Measurements from ENCODE around the gene MTRF1L. TPM values are rescaled to one million over a fixed set of nuclear protein-coding genes. Genes with fewer than 3 reads are reported as not detected.

Gene MTRF1L
- total and polyA plus RNA-seq, 2 donors (not counting 1 experiment from before 2014, with no cell fraction given), result 15.7 to 17.8 TPM

DNA sequence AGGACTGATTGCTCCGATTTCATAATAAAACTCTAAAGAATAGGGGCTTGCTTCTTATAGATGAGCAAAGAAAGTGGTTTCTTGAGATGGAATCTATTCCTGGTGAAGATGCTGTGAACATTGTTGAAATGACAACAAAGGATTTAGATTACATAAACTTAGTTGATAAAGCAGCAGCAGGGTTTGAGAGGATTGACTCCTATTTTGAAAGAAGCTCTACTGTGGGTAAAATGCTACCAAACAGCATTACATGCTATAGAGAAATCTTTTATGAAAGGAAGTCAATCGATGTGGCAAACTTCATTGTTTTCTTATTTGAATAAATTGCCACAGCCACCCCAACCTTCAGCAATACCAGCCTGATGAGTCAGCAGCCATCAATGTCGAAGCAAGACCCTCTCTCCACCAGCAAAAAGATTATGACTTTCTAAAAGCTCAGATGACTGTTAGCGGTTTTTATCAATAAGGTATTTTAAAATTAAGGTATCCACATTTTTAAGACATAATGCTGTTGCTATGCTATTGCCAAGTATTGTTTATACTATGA, 12.7 kb upstream of the MTRF1L start:
- Histone ChIP-seq H3K27ac (ENCODE audit: insufficient read depth, low read length) (no peak overlapping the region), H3K36me3 (ENCODE audit: control insufficient read depth, insufficient read depth, low read length) (no peaks in the 10 kb centered on the region), H2AFZ (ENCODE audit: low read length) (no peak overlapping the region), H3K79me2 (ENCODE audit: control insufficient read depth, insufficient read depth, low read length) (no peaks in the 10 kb centered on the region), H3K9me3 (ENCODE audit: control insufficient read depth, insufficient read depth, low read depth, low read length) (no peaks in the 10 kb centered on the region), H3K9ac (ENCODE audit: insufficient read depth, low read length) (no peak overlapping the region), H3K27me3 (ENCODE audit: control insufficient read depth, insufficient read depth, low read length) (no peaks in the 10 kb centered on the region), H3K4me2 (ENCODE audit: extremely low read depth, insufficient read depth, low read length) (no peak overlapping the region), H3K4me1 (ENCODE audit: control insufficient read depth, extremely low read depth, insufficient read depth, low read length) (no peaks in the 10 kb centered on the region), H4K20me1 (ENCODE audit: control insufficient read depth, extremely low read depth, insufficient read depth, low read length) (no peaks in the 10 kb centered on the region), H3K4me3 (replicated peaks in 1 of 4; ENCODE audit: control extremely low read depth in 1 of 4, insufficient read depth in 1 of 4, low read depth in 3 of 4, low read length in 4 of 4) (no peak overlapping the region)
- peak in 1 of 2 donors; percentile 45 for DNase-seq (ENCODE audit: low read depth in 2 of 2)
- TF ChIP-seq EZH2 (IDR thresholded peaks at IDR 0.05; ENCODE audit: low read length, missing control alignments), result no peak
- no peak for TF ChIP-seq CTCF (conservative IDR thresholded peaks at IDR 0.05 in 1 of 2, IDR thresholded peaks at IDR 0.05 in 1 of 2; ENCODE audit: low read depth in 1 of 2, low read length in 2 of 2)

GRCh38 chr6:153013438-153013837, 10.9 kb upstream of the MTRF1L start:
- Histone ChIP-seq H3K9me3 (ENCODE audit: control insufficient read depth, insufficient read depth, low read depth, low read length) (no peaks in the 10 kb centered on the region), H3K36me3 (ENCODE audit: control insufficient read depth, insufficient read depth, low read length) (no peaks in the 10 kb centered on the region), H3K27ac (ENCODE audit: insufficient read depth, low read length) (no peak overlapping the region), H2AFZ (ENCODE audit: low read length) (no peak overlapping the region), H4K20me1 (ENCODE audit: control insufficient read depth, extremely low read depth, insufficient read depth, low read length) (no peaks in the 10 kb centered on the region), H3K4me2 (ENCODE audit: extremely low read depth, insufficient read depth, low read length) (no peak overlapping the region), H3K27me3 (ENCODE audit: control insufficient read depth, insufficient read depth, low read length) (no peaks in the 10 kb centered on the region), H3K9ac (ENCODE audit: insufficient read depth, low read length) (no peak overlapping the region), H3K4me1 (ENCODE audit: control insufficient read depth, extremely low read depth, insufficient read depth, low read length) (no peaks in the 10 kb centered on the region), H3K4me3 (replicated peaks in 1 of 4; ENCODE audit: control extremely low read depth in 1 of 4, insufficient read depth in 1 of 4, low read depth in 3 of 4, low read length in 4 of 4) (no peak overlapping the region), H3K79me2 (ENCODE audit: control insufficient read depth, insufficient read depth, low read length) (no peaks in the 10 kb centered on the region)
- TF ChIP-seq CTCF (conservative IDR thresholded peaks at IDR 0.05 in 1 of 2, IDR thresholded peaks at IDR 0.05 in 1 of 2; ENCODE audit: low read depth in 1 of 2, low read length in 2 of 2) (no peak), EZH2 (IDR thresholded peaks at IDR 0.05; ENCODE audit: low read length, missing control alignments) (no peak)
- DNase-seq (ENCODE audit: low read depth in 2 of 2), result peak in 1 of 2 donors; percentile 6

DNA sequence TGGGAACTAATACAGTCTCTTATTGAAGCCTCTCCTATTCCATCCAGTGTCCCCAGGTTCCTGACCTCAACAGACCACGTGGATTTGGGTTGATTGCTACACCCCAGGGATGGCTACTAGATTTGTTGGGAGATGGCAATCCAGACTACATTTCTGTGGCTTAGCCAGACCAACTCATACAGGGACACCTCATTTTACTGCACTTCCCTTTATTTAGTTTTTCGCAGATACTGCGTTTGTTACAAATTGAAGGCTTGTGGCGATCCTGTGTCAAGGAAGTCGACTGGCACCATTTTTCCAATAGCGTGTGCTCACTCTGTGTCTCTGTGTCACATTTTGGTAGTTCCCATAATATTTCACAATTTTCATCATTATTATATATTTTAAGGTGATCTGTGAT, 10.3 kb upstream of the MTRF1L start:
- Histone ChIP-seq H3K27me3 (ENCODE audit: control insufficient read depth, insufficient read depth, low read length) (no peaks in the 10 kb centered on the region), H3K36me3 (ENCODE audit: control insufficient read depth, insufficient read depth, low read length) (no peaks in the 10 kb centered on the region), H3K4me3 (replicated peaks in 1 of 4; ENCODE audit: control extremely low read depth in 1 of 4, insufficient read depth in 1 of 4, low read depth in 3 of 4, low read length in 4 of 4) (no peak overlapping the region), H3K79me2 (ENCODE audit: control insufficient read depth, insufficient read depth, low read length) (no peaks in the 10 kb centered on the region), H3K9ac (ENCODE audit: insufficient read depth, low read length) (no peak overlapping the region), H4K20me1 (ENCODE audit: control insufficient read depth, extremely low read depth, insufficient read depth, low read length) (no peaks in the 10 kb centered on the region), H3K4me1 (ENCODE audit: control insufficient read depth, extremely low read depth, insufficient read depth, low read length) (no peaks in the 10 kb centered on the region), H3K4me2 (ENCODE audit: extremely low read depth, insufficient read depth, low read length) (no peak overlapping the region), H2AFZ (ENCODE audit: low read length) (no peak overlapping the region), H3K27ac (ENCODE audit: insufficient read depth, low read length) (no peak overlapping the region), H3K9me3 (ENCODE audit: control insufficient read depth, insufficient read depth, low read depth, low read length) (no peaks in the 10 kb centered on the region)
- DNase-seq (ENCODE audit: low read depth in 2 of 2), result no peak
- TF ChIP-seq CTCF (conservative IDR thresholded peaks at IDR 0.05 in 1 of 2, IDR thresholded peaks at IDR 0.05 in 1 of 2; ENCODE audit: low read depth in 1 of 2, low read length in 2 of 2), result no peak
- TF ChIP-seq EZH2 (IDR thresholded peaks at IDR 0.05; ENCODE audit: low read length, missing control alignments), result no peak
